IMR-90 (cell line): Measurements from ENCODE around the gene SH3RF1.
A peak's percentile ranks its signal among the peaks of the same experiment; 100 is the strongest.

Source experiments
- BHLHE40 ChIP-seq: fragments of 150-350 bp; IDR thresholded peaks from 2 replicates; pipeline ENCODE4 v1.6.1; 2016; ENCODE audit warnings: mild to moderate bottlenecking, low read depth, low read length
- CEBPB ChIP-seq: IDR thresholded peaks from 2 replicates; pipeline ENCODE4 v1.6.1; 2012; ENCODE audit warnings: low read depth, low read length, improper control_type of control experiment
- FOS ChIP-seq: fragments of 150-350 bp; IDR thresholded peaks from 2 replicates; pipeline ENCODE4 v1.6.1; 2016; ENCODE audit warnings: low read depth, low read length
- MAFK ChIP-seq: IDR thresholded peaks from 2 replicates; pipeline ENCODE4 v1.6.1; 2012; ENCODE audit warnings: low read depth, low read length, improper control_type of control experiment
- MXI1 ChIP-seq: IDR thresholded peaks from 2 replicates; pipeline ENCODE4 v1.6.1; 2012; ENCODE audit warnings: low read depth, mild to moderate bottlenecking, low read length, moderate library complexity, borderline replicate concordance
- NFE2L2 ChIP-seq: fragments of 150-350 bp; IDR thresholded peaks from 2 replicates; pipeline ENCODE4 v1.6.1; 2016; ENCODE audit warnings: low read depth, mild to moderate bottlenecking, low read length
- POLR2A ChIP-seq: IDR thresholded peaks from 2 replicates; pipeline ENCODE4 v1.6.1; 2012; ENCODE audit warnings: mild to moderate bottlenecking, low read depth, low read length
- RAD21 ChIP-seq: IDR thresholded peaks from 2 replicates; pipeline ENCODE4 v1.6.1; 2012; ENCODE audit warnings: low read length, improper control_type of control experiment
- RCOR1 ChIP-seq: IDR thresholded peaks from 2 replicates; pipeline ENCODE4 v1.6.1; 2012; ENCODE audit warnings: mild to moderate bottlenecking, low read length, improper control_type of control experiment; ENCODE audit not compliant: insufficient replicate concordance
- SMC3 ChIP-seq: fragments of 150-350 bp; IDR thresholded peaks from 2 replicates; pipeline ENCODE4 v1.6.1; 2016; ENCODE audit warnings: low read depth, mild to moderate bottlenecking, antibody characterized with exemption, low read length, moderate library complexity
- USF2 ChIP-seq: fragments of 150-350 bp; IDR thresholded peaks from 2 replicates; pipeline ENCODE4 v1.6.1; 2017; ENCODE audit warnings: mild to moderate bottlenecking, antibody characterized with exemption, low read length, low read depth
- TF ChIP-seq, protein P1 (sequence below): conservative IDR thresholded peaks from 2 replicates; pipeline ENCODE4 v1.5.1; 2012; ENCODE audit warnings: mild to moderate bottlenecking, low read depth, low read length, improper control_type of control experiment
- TF ChIP-seq, protein P2 (sequence below): fragments of 150-350 bp; IDR thresholded peaks from 2 replicates; pipeline ENCODE4 v1.6.1; 2016; ENCODE audit warnings: low read depth, mild to moderate bottlenecking, low read length, moderate library complexity, borderline replicate concordance

- TF ChIP-seq, protein P1, sequence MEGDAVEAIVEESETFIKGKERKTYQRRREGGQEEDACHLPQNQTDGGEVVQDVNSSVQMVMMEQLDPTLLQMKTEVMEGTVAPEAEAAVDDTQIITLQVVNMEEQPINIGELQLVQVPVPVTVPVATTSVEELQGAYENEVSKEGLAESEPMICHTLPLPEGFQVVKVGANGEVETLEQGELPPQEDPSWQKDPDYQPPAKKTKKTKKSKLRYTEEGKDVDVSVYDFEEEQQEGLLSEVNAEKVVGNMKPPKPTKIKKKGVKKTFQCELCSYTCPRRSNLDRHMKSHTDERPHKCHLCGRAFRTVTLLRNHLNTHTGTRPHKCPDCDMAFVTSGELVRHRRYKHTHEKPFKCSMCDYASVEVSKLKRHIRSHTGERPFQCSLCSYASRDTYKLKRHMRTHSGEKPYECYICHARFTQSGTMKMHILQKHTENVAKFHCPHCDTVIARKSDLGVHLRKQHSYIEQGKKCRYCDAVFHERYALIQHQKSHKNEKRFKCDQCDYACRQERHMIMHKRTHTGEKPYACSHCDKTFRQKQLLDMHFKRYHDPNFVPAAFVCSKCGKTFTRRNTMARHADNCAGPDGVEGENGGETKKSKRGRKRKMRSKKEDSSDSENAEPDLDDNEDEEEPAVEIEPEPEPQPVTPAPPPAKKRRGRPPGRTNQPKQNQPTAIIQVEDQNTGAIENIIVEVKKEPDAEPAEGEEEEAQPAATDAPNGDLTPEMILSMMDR = peak; percentile 45
- peak; percentile 53 for TF ChIP-seq RAD21
- no peak for TF ChIP-seq RCOR1
- peak; percentile 95 for TF ChIP-seq POLR2A
- TF ChIP-seq SMC3 = peak; percentile 36
- TF ChIP-seq, protein P2, sequence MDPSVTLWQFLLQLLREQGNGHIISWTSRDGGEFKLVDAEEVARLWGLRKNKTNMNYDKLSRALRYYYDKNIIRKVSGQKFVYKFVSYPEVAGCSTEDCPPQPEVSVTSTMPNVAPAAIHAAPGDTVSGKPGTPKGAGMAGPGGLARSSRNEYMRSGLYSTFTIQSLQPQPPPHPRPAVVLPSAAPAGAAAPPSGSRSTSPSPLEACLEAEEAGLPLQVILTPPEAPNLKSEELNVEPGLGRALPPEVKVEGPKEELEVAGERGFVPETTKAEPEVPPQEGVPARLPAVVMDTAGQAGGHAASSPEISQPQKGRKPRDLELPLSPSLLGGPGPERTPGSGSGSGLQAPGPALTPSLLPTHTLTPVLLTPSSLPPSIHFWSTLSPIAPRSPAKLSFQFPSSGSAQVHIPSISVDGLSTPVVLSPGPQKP = no peak
- TF ChIP-seq USF2 = no peak
- TF ChIP-seq FOS = no peak
- no peak for TF ChIP-seq CEBPB
- peak; percentile 90 for TF ChIP-seq BHLHE40
- TF ChIP-seq NFE2L2 = no peak
- TF ChIP-seq MAFK = no peak
- peak; percentile 75 for TF ChIP-seq MXI1
Observed at GRCh38 chr4:169270810-169271691, at the start of gene SH3RF1.
